AG09319 (cell line): Measurements from ENCODE around the gene IST1.

ENCODE experiments used
- DNase-seq: peaks from one replicate; pipeline ENCODE4 v3.0.0-alpha.2; 2010; ENCODE audit warnings: low read depth; ENCODE audit errors: extremely low read depth
- TF ChIP-seq, protein P1 (sequence below): IDR thresholded peaks from 2 replicates; pipeline ENCODE4 v1.5.1; 2011; ENCODE audit warnings: low read depth, mild to moderate bottlenecking, inconsistent platforms, low read length, moderate library complexity

Gene IST1

DNA sequence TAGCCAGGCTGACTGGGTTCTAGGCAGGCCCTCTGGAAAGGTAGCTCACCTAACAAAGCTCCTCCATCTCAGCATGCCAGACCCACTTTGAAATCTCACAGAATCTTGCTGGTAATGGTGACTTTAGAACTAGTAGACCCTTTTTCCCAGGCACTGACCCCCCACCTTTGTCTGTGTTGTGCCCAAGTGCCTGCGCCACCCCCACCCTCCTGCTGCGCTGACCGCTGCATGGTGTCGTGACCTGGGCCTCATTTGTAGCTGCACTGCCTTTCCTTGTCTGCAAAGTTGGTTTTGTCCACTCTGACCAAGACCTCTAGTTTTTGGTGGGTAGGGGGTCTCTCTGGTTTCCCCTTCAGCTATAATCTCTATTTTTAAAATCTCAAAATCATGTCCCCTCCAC lies 42.8 kb upstream of the IST1 start:
- TF ChIP-seq, protein P1, sequence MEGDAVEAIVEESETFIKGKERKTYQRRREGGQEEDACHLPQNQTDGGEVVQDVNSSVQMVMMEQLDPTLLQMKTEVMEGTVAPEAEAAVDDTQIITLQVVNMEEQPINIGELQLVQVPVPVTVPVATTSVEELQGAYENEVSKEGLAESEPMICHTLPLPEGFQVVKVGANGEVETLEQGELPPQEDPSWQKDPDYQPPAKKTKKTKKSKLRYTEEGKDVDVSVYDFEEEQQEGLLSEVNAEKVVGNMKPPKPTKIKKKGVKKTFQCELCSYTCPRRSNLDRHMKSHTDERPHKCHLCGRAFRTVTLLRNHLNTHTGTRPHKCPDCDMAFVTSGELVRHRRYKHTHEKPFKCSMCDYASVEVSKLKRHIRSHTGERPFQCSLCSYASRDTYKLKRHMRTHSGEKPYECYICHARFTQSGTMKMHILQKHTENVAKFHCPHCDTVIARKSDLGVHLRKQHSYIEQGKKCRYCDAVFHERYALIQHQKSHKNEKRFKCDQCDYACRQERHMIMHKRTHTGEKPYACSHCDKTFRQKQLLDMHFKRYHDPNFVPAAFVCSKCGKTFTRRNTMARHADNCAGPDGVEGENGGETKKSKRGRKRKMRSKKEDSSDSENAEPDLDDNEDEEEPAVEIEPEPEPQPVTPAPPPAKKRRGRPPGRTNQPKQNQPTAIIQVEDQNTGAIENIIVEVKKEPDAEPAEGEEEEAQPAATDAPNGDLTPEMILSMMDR: no peak
- DNase-seq: no peak

DNA sequence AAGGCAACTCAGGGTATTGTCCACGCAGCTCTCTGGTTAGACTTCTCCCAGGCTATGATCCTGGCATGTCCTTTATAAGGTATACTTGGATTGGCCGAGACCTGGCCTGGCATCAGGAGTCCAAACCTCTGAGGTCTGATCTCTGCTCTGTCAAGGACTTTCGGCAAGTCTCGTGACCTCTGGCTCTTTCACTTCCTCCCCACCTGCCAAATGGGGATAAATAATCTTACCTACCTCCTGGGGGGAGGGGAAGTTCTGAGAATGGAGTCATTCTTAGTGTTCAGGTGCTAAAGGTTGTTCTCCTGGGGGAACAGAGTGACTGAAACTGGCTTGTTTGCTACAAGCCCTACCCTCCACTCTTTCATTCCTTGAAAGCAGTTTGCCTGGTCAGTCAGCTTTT lies 41.9 kb upstream of the IST1 start:
- TF ChIP-seq, protein P1: no peak
- DNase-seq: no peak

DNA sequence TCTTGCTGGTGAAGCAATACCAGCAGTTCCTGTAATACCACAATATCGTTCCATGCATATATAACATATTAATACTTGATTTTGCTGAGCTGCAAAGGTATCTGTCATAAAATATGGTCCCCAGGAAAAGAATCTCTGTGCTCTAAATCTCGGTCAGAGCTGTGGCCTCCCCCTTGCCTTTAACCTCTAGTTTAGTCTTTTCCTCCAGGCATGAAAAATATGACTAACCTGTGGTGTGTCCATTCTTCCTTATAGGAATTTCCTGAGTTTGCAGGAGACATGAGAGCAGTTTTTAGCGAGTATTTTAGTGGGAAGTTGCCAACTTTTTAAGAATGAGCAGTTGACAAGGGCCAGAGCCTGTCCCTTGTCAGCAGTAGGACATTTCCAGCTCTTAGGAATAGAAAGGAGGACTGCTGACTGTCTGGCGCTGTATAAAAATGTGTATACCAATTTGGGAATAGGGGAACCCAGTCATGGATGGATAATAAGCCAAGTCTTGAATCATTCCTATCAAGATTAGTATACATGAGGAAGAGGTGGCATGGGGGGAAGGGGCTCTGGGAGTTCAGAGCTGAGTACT lies 40.9 kb upstream of the IST1 start:
- TF ChIP-seq, protein P1: no peak
- DNase-seq: no peak

DNA sequence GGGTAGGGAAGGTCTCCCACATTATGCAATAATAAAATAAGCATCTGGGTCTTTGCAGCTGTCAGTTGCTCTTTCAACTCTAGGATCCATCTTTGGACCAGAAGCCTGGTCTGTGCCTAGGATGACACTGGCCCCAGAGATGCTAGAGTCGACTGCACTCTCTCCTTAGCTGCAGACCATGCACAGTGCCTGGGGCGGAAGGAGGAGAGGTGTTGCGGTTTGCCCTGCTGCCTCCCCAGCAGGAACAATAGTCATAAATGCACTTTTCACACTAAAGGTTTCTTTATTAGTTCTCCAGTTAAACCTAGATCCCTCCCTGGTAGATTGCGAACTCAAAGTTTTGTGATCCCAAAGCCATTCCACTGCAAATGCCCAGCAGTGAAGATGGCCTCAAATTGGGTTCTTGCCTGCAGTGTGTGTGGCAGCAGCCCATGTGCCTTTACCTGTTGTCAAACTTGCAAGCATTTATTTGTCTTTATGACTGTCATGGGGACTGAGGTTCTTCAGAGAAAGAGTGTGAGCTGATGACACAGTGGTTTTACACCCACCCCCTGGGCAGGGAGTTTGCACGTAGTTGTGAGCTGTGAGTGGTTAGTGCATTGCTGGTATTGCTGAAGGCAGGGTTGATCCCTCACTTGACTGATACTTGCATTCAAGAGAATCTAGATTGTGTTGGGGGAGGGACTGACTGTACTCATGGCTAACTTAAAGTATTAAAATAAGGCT lies 39.2 kb upstream of the IST1 start:
- no peak for DNase-seq
- TF ChIP-seq, protein P1: no peak

DNA sequence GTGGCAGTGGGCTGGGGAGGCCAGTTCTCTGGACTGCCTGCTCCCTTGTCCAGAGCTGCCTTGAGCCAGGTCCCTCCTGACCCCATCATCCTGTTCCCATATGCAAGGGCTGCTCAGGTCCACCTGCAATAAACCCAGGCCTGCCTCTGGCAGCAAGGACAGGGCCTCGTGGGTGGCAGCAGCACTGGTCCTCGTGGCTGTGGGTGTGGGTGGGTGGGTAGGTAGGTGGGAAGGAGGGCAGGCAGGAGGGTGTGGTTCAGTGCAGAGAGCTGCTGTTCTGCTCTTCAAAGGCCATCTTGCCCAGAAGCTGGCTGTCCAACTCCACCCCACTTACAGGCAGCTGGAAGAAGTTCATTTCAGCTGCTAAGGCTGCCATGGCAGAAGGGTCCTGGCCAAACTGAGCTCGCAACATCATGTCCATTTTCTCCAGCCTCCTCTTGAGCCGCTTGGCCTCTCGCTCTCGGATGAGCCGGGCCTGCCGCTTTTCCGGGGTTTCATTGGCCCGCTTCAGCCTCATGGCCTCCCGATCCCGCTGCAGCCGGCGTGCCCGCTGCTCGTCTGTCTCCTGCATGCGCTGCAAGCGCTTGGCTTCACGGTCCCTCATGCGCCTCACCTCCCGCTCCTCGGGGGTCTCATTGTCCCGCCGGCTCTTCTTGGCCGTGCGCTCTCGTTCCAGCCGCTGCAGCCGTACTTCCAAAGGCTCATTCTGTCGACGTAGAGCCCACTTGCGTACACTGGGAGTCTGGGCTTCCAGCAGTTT lies 35.4 kb upstream of the IST1 start:
- DNase-seq: no peak
- TF ChIP-seq, protein P1: no peak

DNA sequence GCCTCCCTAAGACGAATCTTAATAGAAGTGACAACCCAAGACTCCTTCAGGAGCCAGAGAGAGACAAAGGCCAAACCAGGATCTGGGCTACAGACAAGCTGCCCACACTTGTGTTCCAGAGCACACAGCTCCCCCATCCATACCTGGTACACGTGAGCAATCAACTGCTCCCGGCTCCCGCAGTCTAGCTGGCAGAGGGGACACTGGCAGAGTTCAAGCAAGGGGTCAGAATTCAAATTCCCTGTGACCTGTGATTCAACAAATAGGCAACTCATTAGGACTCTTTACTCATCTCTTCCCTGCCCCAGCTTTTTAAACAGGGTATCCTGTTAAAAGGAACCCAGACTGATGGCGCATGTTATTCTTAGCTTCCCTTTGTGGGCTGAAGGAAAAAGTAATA lies 31.3 kb upstream of the IST1 start:
- TF ChIP-seq, protein P1: no peak
- no peak for DNase-seq
